NCI-H187 (cell line): ENCODE data around the gene TMCO1.
"Not testable (repeated sequence)": the region's sequence is repeated elsewhere in the genome, so short reads cannot be mapped to it uniquely, and the experiment has no call there.

ENCODE experiments used
- DNase-seq, 2 experiments: peaks; one replicate each; lab custom pipeline; 2025; lab: John Stamatoyannopoulos, UW

TMCO1 gene

GRCh38 chr1:165768513-165769394 lies at the start of gene TMCO1:
Gene TMCO1 (minus strand): TSS chr1:165768868. CDS start chr1:165768751, 117 bp downstream.
- DNase-seq = peak; percentile 96 to 97

- DNase-seq = no peak
Measured at GRCh38 chr1:165816826-165817497, 48.3 kb upstream of the TMCO1 start.

- DNase-seq = no peak
Measured at GRCh38 chr1:165816157-165816556, 47.5 kb upstream of the TMCO1 start.

GRCh38 chr1:165815725-165816124 lies 47.1 kb upstream of the TMCO1 start:
- DNase-seq = no peak

- DNase-seq = no peak
Measured at GRCh38 chr1:165807613-165808012, 38.9 kb upstream of the TMCO1 start.

- DNase-seq = not testable (repeated sequence)
Measured at GRCh38 chr1:165804513-165804912, 35.8 kb upstream of the TMCO1 start.

GRCh38 chr1:165799387-165799786 lies 30.7 kb upstream of the TMCO1 start:
- DNase-seq = no peak

- no peak for DNase-seq
Measured at GRCh38 chr1:165795894-165796293, 27.2 kb upstream of the TMCO1 start.

GRCh38 chr1:165793951-165794350 lies 25.3 kb upstream of the TMCO1 start:
- no peak for DNase-seq

GRCh38 chr1:165787741-165788140 lies 19.1 kb upstream of the TMCO1 start:
- DNase-seq = no peak

- DNase-seq = not testable (repeated sequence)
Measured at GRCh38 chr1:165783519-165783918, 14.9 kb upstream of the TMCO1 start.

GRCh38 chr1:165778197-165778596 lies 9.5 kb upstream of the TMCO1 start:
- not testable (repeated sequence) for DNase-seq

GRCh38 chr1:165773324-165773965 lies 4.8 kb upstream of the TMCO1 start:
- DNase-seq = no peak

GRCh38 chr1:165772739-165773138 lies 4.1 kb upstream of the TMCO1 start:
- DNase-seq = no peak

GRCh38 chr1:165764277-165764676 lies 4.4 kb downstream of the TMCO1 start:
- DNase-seq = no peak

- no peak for DNase-seq
Measured at GRCh38 chr1:165763442-165763841, 5.2 kb downstream of the TMCO1 start.

- DNase-seq = no peak
Measured at GRCh38 chr1:165762725-165763124, 5.9 kb downstream of the TMCO1 start.

- no peak for DNase-seq
Measured at GRCh38 chr1:165759095-165759494, 9.6 kb downstream of the TMCO1 start.

- DNase-seq = no peak
Measured at GRCh38 chr1:165755393-165756010, 13.2 kb downstream of the TMCO1 start.

- no peak for DNase-seq
Measured at GRCh38 chr1:165753934-165754333, 14.7 kb downstream of the TMCO1 start.

- no peak for DNase-seq
Measured at GRCh38 chr1:165748550-165748949, 20.1 kb downstream of the TMCO1 start.
